ENCODE results near the gene ANKRD2. TPM values are rescaled to one million over a fixed set of nuclear protein-coding genes. Genes with fewer than 3 reads are reported as not detected.

Gene ANKRD2
- total and polyA plus RNA-seq, 10 of the 15 experiments (the other 5 are each of a cell fraction or from before 2014, with no cell fraction given): 0.18 to 0.23 TPM; not detected in 8

- TF ChIP-seq ZBTB11 (CRISPR knock-in tag; IDR thresholded peaks at IDR 0.05) (no peak), PRDM15 (CRISPR knock-in tag; IDR thresholded peaks at IDR 0.05) (no peak), NKRF (conservative IDR thresholded peaks at IDR 0.05) (no peak), HCFC1 (IDR thresholded peaks at IDR 0.05; ENCODE audit: low read length) (no peak)
Measured at GRCh38 chr10:97574374-97575126, 2.0 kb downstream of the ANKRD2 start (continued).

Measured in GM12878 (cell line).